GM12878 (cell line): Measurements from ENCODE around the gene PAK2. TPM values are rescaled to one million over a fixed set of nuclear protein-coding genes. Genes with fewer than 3 reads are reported as not detected.

Experiments
- E2F4 ChIP-seq: IDR thresholded peaks from 2 replicates; pipeline ENCODE4 v1.6.1; 2012; ENCODE audit warnings: low read depth, low read length, improper control_type of control experiment
- FOS ChIP-seq: IDR thresholded peaks from 3 replicates; pipeline ENCODE4 v1.6.1; 2011; ENCODE audit warnings: borderline replicate concordance; ENCODE audit not compliant: insufficient read length; ENCODE audit errors: extremely low read depth
- IKZF2 ChIP-seq, 2 experiments: fragments of 450-650 bp; IDR thresholded peaks; 2 replicates each; pipeline ENCODE4 v1.6.1; 2017; ENCODE audit warnings: mild to moderate bottlenecking in 2 of 2, moderate library complexity in 2 of 2
- IRF5 ChIP-seq: fragments of 450-650 bp; IDR thresholded peaks from 2 replicates; pipeline ENCODE4 v1.6.1; 2017; ENCODE audit warnings: borderline replicate concordance
- KDM1A ChIP-seq: fragments of 200-600 bp; sonication (generic); IDR thresholded peaks from 2 replicates; pipeline ENCODE4 v1.6.1; 2016; ENCODE audit warnings: borderline replicate concordance
- MEF2B ChIP-seq: fragments of 450-650 bp; IDR thresholded peaks from 2 replicates; pipeline ENCODE4 v1.6.1; 2018; ENCODE audit warnings: mild to moderate bottlenecking, moderate library complexity; ENCODE audit not compliant: partially characterized antibody, poor library complexity, severe bottlenecking
- MTA2 ChIP-seq: fragments of 450-650 bp; IDR thresholded peaks from 2 replicates; pipeline ENCODE4 v1.6.1; 2016; ENCODE audit warnings: low read depth, mild to moderate bottlenecking, moderate library complexity
- NFYB ChIP-seq: IDR thresholded peaks from 2 replicates; pipeline ENCODE4 v1.6.1; 2011; ENCODE audit warnings: low read depth, mild to moderate bottlenecking, low read length, improper control_type of control experiment, moderate library complexity; ENCODE audit not compliant: insufficient read depth
- NR2F1 ChIP-seq: fragments of 450-650 bp; conservative IDR thresholded peaks from 2 replicates; pipeline ENCODE4 v1.6.1; 2017; ENCODE audit warnings: mild to moderate bottlenecking
- SP1 ChIP-seq: IDR thresholded peaks from one replicate; pipeline ENCODE4 v1.6.1; 2011; ENCODE audit warnings: low read depth, low read length
- SREBF2 ChIP-seq: IDR thresholded peaks from 2 replicates; pipeline ENCODE4 v1.6.1; 2012; ENCODE audit warnings: mild to moderate bottlenecking, low read length
- TBL1XR1 ChIP-seq: IDR thresholded peaks from 2 replicates; pipeline ENCODE4 v1.6.1; 2012; ENCODE audit warnings: low read depth, low read length, improper control_type of control experiment
- ZNF217 ChIP-seq: fragments of 450-650 bp; IDR thresholded peaks from 2 replicates; pipeline ENCODE4 v1.6.1; 2017; ENCODE audit warnings: antibody characterized with exemption, mild to moderate bottlenecking
- ZSCAN29 ChIP-seq: fragments of 450-650 bp; IDR thresholded peaks from 2 replicates; pipeline ENCODE4 v1.6.1; 2017; ENCODE audit warnings: mild to moderate bottlenecking, moderate library complexity
- polyA plus RNA-seq, 11 experiments: library from polyadenylated mRNA; depleted of rRNA in 4 of 11; unstranded in 6 of 11; stranded (reverse) in 5 of 11; fragments of >200 nt; fragmentation: Nextera tagmentation in 4 of 11; fragmentation: Illumina TruSeq in 1 of 11; extraction: Ambion mirVana in 4 of 11; extraction: Trizol in 1 of 11; gene quantifications; 1 replicate in 1 of 11; 2 replicates in 10 of 11; pipeline versions ENCODE4 v1.2.1 to v1.2.3, GENCODE V29; 2011 to 2016; ENCODE audit warnings: inconsistent platforms in 2 of 11, missing spikeins in 2 of 11, low read depth in 1 of 11
- total RNA-seq, 4 experiments: library from RNA; depleted of rRNA in 3 of 4; stranded (reverse); fragments of >200 nt in 3 of 4; fragmentation: Illumina TruSeq in 1 of 4; extraction: Trizol in 1 of 4; gene quantifications; 2 replicates each; pipeline versions ENCODE4 v1.2.1 to v1.2.3, GENCODE V29; 2013 to 2021
- TF ChIP-seq, protein P1 (sequence below): IDR thresholded peaks from 2 replicates; pipeline ENCODE4 v1.6.1; 2012; ENCODE audit warnings: low read length, inconsistent platforms
- TF ChIP-seq, protein P2 (sequence below), 3 experiments: IDR thresholded peaks in 2 of 3; conservative IDR thresholded peaks in 1 of 3; 2 replicates each; pipeline ENCODE4 v1.5.1; 2011; ENCODE audit warnings: low read depth in 3 of 3, low read length in 3 of 3, mild to moderate bottlenecking in 3 of 3, control low read depth in 2 of 3, moderate library complexity in 2 of 3, inconsistent platforms in 1 of 3, mixed read lengths in 1 of 3; ENCODE audit not compliant: control insufficient read depth in 2 of 3, insufficient read depth in 1 of 3; ENCODE audit errors: extremely low read depth in 1 of 3
- TF ChIP-seq, protein P3 (sequence below): IDR thresholded peaks from 2 replicates; pipeline ENCODE4 v1.6.1; 2012; ENCODE audit warnings: improper control_type of control experiment, low read depth, low read length; ENCODE audit not compliant: insufficient replicate concordance

The PAK2 gene
- total and polyA plus RNA-seq, 10 of the 15 experiments (the other 5 are each of a cell fraction or from before 2014, with no cell fraction given) = 9.0 to 59.1 (median 27.0) TPM

DNA sequence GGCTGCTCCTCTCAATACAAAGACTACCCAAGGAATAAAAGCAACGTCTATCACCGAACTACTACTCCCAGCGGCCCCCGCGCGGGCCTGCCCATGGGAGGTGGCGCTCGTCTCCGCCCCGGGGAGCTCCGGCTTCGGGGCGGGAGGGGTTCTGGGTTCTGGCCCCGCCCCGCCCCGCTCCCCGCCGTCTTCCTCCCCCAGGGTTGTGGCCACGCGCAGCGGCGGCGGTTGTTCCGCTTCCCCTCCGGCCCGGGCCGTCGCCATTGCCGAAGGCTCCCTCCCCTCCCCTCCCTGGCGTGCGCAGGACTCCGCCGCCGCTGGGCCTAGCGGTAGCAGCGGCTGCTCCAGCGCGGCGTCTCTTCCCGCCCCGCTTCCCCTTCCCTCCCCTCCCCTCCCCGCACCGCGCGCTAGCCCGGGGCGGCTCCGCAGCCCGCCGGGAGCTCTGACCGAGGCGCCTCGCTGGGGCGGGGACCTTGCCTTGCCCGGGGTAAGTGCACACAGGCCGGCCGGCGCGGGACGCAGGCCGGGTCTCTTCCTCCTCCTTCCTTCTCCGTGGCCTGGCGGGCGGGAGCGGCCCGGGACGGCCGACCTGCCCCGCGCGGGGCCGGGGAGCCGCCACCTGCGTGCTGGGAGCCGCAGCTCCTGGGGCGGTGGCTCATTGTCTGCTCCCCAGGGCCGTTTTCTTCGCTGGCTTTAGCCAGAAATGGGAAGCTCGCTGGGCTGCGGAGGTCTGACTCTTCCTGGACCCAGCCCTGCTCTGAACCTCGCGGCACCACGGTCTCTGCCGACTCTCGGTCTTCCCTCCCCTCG is at the start of gene PAK2 (continued):
- TF ChIP-seq IRF5 = no peak
- TF ChIP-seq MEF2B = no peak
- 0 out of 2 replicates have a peak, but pooled peaks have one; percentile 37 for TF ChIP-seq NR2F1
- no peak for TF ChIP-seq SP1
- TF ChIP-seq IKZF2 (IDR thresholded peaks at IDR 0.05) = no peak
- TF ChIP-seq KDM1A = no peak
- TF ChIP-seq, protein P1, sequence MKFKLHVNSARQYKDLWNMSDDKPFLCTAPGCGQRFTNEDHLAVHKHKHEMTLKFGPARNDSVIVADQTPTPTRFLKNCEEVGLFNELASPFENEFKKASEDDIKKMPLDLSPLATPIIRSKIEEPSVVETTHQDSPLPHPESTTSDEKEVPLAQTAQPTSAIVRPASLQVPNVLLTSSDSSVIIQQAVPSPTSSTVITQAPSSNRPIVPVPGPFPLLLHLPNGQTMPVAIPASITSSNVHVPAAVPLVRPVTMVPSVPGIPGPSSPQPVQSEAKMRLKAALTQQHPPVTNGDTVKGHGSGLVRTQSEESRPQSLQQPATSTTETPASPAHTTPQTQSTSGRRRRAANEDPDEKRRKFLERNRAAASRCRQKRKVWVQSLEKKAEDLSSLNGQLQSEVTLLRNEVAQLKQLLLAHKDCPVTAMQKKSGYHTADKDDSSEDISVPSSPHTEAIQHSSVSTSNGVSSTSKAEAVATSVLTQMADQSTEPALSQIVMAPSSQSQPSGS = no peak
- TF ChIP-seq ZSCAN29 = no peak
- TF ChIP-seq FOS = no peak
- TF ChIP-seq MTA2 = no peak
- TF ChIP-seq, protein P2, sequence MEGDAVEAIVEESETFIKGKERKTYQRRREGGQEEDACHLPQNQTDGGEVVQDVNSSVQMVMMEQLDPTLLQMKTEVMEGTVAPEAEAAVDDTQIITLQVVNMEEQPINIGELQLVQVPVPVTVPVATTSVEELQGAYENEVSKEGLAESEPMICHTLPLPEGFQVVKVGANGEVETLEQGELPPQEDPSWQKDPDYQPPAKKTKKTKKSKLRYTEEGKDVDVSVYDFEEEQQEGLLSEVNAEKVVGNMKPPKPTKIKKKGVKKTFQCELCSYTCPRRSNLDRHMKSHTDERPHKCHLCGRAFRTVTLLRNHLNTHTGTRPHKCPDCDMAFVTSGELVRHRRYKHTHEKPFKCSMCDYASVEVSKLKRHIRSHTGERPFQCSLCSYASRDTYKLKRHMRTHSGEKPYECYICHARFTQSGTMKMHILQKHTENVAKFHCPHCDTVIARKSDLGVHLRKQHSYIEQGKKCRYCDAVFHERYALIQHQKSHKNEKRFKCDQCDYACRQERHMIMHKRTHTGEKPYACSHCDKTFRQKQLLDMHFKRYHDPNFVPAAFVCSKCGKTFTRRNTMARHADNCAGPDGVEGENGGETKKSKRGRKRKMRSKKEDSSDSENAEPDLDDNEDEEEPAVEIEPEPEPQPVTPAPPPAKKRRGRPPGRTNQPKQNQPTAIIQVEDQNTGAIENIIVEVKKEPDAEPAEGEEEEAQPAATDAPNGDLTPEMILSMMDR (IDR thresholded peaks at IDR 0.05 in 2 of 3, conservative IDR thresholded peaks at IDR 0.05 in 1 of 3; ENCODE audit: control insufficient read depth in 2 of 3, extremely low read depth in 1 of 3, insufficient read depth in 1 of 3, low read depth in 3 of 3, low read length in 3 of 3) = no peak
- no peak for TF ChIP-seq ZNF217
- no peak for TF ChIP-seq TBL1XR1
- no peak for TF ChIP-seq E2F4
- TF ChIP-seq, protein P3, sequence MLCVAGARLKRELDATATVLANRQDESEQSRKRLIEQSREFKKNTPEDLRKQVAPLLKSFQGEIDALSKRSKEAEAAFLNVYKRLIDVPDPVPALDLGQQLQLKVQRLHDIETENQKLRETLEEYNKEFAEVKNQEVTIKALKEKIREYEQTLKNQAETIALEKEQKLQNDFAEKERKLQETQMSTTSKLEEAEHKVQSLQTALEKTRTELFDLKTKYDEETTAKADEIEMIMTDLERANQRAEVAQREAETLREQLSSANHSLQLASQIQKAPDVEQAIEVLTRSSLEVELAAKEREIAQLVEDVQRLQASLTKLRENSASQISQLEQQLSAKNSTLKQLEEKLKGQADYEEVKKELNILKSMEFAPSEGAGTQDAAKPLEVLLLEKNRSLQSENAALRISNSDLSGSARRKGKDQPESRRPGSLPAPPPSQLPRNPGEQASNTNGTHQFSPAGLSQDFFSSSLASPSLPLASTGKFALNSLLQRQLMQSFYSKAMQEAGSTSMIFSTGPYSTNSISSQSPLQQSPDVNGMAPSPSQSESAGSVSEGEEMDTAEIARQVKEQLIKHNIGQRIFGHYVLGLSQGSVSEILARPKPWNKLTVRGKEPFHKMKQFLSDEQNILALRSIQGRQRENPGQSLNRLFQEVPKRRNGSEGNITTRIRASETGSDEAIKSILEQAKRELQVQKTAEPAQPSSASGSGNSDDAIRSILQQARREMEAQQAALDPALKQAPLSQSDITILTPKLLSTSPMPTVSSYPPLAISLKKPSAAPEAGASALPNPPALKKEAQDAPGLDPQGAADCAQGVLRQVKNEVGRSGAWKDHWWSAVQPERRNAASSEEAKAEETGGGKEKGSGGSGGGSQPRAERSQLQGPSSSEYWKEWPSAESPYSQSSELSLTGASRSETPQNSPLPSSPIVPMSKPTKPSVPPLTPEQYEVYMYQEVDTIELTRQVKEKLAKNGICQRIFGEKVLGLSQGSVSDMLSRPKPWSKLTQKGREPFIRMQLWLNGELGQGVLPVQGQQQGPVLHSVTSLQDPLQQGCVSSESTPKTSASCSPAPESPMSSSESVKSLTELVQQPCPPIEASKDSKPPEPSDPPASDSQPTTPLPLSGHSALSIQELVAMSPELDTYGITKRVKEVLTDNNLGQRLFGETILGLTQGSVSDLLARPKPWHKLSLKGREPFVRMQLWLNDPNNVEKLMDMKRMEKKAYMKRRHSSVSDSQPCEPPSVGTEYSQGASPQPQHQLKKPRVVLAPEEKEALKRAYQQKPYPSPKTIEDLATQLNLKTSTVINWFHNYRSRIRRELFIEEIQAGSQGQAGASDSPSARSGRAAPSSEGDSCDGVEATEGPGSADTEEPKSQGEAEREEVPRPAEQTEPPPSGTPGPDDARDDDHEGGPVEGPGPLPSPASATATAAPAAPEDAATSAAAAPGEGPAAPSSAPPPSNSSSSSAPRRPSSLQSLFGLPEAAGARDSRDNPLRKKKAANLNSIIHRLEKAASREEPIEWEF = no peak
- TF ChIP-seq NFYB = no peak
- no peak for TF ChIP-seq SREBF2
